BJ (cell line): ENCODE data around the gene TMED5. TPM values are rescaled to one million over a fixed set of nuclear protein-coding genes. Genes with fewer than 3 reads are reported as not detected.

Experiments
- CTCF ChIA-PET: fragments of 350-600 bp; formaldehyde crosslinking; extraction: SDS; loops from one replicate; lab custom pipeline; 2021; ENCODE audit warnings: antibody characterized with exemption, inconsistent platforms; lab: Yijun Ruan, JAX
- POLR2A ChIA-PET: fragments of 300-600 bp; sonication (Branson Sonifier 250); formaldehyde crosslinking; extraction: SDS; loops from one replicate; lab custom pipeline; 2021; ENCODE audit warnings: antibody characterized with exemption; lab: Charles Lee
- DNase-seq: peaks from one replicate; pipeline ENCODE4 v3.0.0-alpha.2; 2011; ENCODE audit warnings: low read depth
- H3K27me3 ChIP-seq: 2 replicates; pipeline ENCODE4 v1.6.0; 2011; ENCODE audit warnings: low read length; ENCODE audit not compliant: control insufficient read depth, insufficient read depth
- H3K36me3 ChIP-seq: 2 replicates; pipeline ENCODE4 v1.5.1; 2011; ENCODE audit warnings: low read length; ENCODE audit not compliant: control insufficient read depth, insufficient read depth
- H3K4me3 ChIP-seq: 2 replicates; pipeline ENCODE4 v1.5.1; 2011; ENCODE audit warnings: low read depth, mild to moderate bottlenecking, control low read depth, low read length
- CTCF ChIP-seq: IDR thresholded peaks from 2 replicates; pipeline ENCODE4 v1.5.1; 2011; ENCODE audit warnings: low read depth, mild to moderate bottlenecking, control low read depth, inconsistent platforms, low read length, moderate library complexity; ENCODE audit not compliant: insufficient read depth
- polyA plus RNA-seq: library from polyadenylated mRNA; depleted of rRNA; stranded (reverse); fragments of >200 nt; gene quantifications from 2 replicates; pipeline ENCODE4 v1.2.3, GENCODE V29; 2011

TMED5 gene
- polyA plus RNA-seq, 1 experiment = 25.0 TPM

DNA sequence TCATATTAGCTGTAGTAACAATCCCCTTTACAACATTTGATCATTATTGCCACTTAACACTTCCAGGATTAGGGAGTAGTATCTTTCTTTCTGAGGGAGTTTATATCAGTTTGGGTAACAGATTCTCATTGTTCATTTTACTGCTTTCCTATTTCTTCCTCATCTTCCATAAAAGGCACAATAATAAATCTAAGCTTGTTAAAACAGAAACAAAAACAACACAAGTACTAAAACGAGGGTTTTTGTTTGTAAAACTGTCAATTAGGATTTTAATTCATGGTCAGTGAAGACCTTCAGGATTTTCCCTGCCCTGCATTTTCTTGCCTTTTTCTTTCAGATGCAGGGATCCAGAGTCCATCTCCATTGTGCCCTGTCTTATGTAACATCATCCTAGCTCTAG is 29.5 kb downstream of the TMED5 start:
- CTCF ChIA-PET = no interaction called here
- H3K36me3 ChIP-seq = no peaks in the 10 kb centered on the region; the same call in none of the 2 replicates

GRCh38 chr1:93148001-93148400 is 32.2 kb downstream of the TMED5 start:
- no peak overlapping the region for H3K4me3 ChIP-seq
- no peaks in the 10 kb centered on the region for H3K27me3 ChIP-seq
- TF ChIP-seq CTCF = no peak
- ChIA-PET CTCF (no interaction called here), POLR2A (no interaction called here)
- H3K36me3 ChIP-seq = no peaks in the 10 kb centered on the region; the same call in none of the 2 replicates
- DNase-seq = no peak

More for the DNA sequence above, 29.5 kb downstream of the TMED5 start:
- no peak for TF ChIP-seq CTCF
- POLR2A ChIA-PET = no interaction called here
- Histone ChIP-seq H3K4me3 (no peak overlapping the region), H3K27me3 (no peaks in the 10 kb centered on the region)
- DNase-seq = no peak

- H3K4me3 ChIP-seq = no peak overlapping the region
- no peak for TF ChIP-seq CTCF
- no peak for DNase-seq
- CTCF ChIA-PET = interaction anchor here (0.6 kb wide), 1 partner anchor 111 kb away, joined by 3 read pairs; no protein-coding TSS in a partner anchor
- H3K27me3 ChIP-seq = no peaks in the 10 kb centered on the region
- POLR2A ChIA-PET = no interaction called here
- H3K36me3 ChIP-seq = no peaks in the 10 kb centered on the region; the same call in 1 of the 2 replicates
These were observed 36.4 kb downstream of the TMED5 start for GRCh38 chr1:93143769-93144168.

DNA sequence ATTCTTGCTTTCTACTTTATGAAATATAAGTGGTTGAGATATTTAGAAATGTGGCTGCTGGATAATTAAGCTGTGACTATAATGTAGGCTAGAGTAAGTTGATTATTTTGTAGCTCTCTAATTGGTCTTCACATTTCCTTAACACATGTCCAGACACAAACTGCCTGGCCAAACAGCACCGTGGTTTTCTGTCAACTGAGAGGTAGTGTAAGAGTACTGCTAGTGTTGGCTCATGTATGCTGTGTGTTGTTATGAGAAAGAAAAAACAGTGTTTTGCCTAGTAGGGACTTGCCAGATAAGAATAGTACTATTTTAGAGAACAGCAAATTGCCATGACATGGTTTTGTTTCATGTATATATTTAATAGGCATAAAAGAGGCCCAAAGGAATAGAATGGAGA is 37.1 kb downstream of the TMED5 start:
- no peak for TF ChIP-seq CTCF
- no peak for DNase-seq
- no peaks in the 10 kb centered on the region for H3K36me3 ChIP-seq
- CTCF ChIA-PET = no interaction called here
- H3K4me3 ChIP-seq = no peak overlapping the region
- H3K27me3 ChIP-seq = no peaks in the 10 kb centered on the region
- POLR2A ChIA-PET = no interaction called here

DNA sequence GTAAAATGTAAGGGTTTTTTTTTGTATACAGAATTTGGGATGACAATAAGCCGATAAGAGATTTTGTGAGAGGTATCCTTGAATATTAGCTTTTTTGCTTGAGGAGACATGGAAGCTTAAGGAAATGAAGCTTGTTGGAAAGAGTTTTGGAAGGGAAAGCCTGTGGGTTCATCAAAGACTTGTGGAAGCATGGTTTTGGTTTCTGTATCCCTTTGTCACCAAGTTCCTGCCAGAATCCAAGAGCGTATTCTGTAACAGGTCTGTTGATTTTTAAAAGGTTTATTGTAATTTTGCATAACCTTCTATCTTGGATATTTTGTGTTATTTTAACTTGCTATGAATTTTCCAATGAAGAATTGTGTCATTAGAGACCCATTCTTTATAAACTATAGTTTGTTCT is 38.1 kb downstream of the TMED5 start:
- no peak for DNase-seq
- Histone ChIP-seq H3K4me3 (no peak overlapping the region), H3K27me3 (no peaks in the 10 kb centered on the region), H3K36me3 (no peaks in the 10 kb centered on the region)
- CTCF ChIA-PET = no interaction called here
- POLR2A ChIA-PET = no interaction called here
- no peak for TF ChIP-seq CTCF
